SK-N-SH treated with all-trans-retinoic acid at 6 μM for 48 hours (cell line): ENCODE results near the gene RNF17.

Experiments
- ATAC-seq: fragments of 200-7000 bp; cut with Tn5 transposase; 3 replicates; pipeline ENCODE4 v1.9.1; 2020; ENCODE audit warnings: mild to moderate bottlenecking, moderate library complexity
- ARNTL ChIP-seq: fragments of 450-650 bp; formaldehyde crosslinking; IDR thresholded peaks from 2 replicates; pipeline ENCODE4 v1.5.0; 2020; ENCODE audit warnings: low read depth, mild to moderate bottlenecking, moderate library complexity, borderline replicate concordance
- BACH2 ChIP-seq: fragments of 250-450 bp; sonication (Bioruptor Pico); IDR thresholded peaks from 2 replicates; pipeline ENCODE4 v1.9.0; 2021; ENCODE audit warnings: mild to moderate bottlenecking, borderline replicate concordance
- CSDC2 ChIP-seq: fragments of 250-450 bp; sonication (Bioruptor Pico); IDR thresholded peaks from 2 replicates; pipeline ENCODE4 v1.5.0; 2020; ENCODE audit warnings: mild to moderate bottlenecking, moderate library complexity
- ESRRG ChIP-seq: fragments of 250-450 bp; sonication (Bioruptor Pico); IDR thresholded peaks from 2 replicates; pipeline ENCODE4 v1.6.1; 2021; ENCODE audit warnings: mild to moderate bottlenecking
- GLIS3 ChIP-seq: fragments of 250-450 bp; sonication (Bioruptor Pico); IDR thresholded peaks from 2 replicates; pipeline ENCODE4 v1.5.0; 2020; ENCODE audit warnings: mild to moderate bottlenecking, moderate library complexity
- ISL1 ChIP-seq: fragments of 250-450 bp; sonication (Bioruptor Pico); IDR thresholded peaks from 2 replicates; pipeline ENCODE4 v2.1.2; 2022; ENCODE audit warnings: mild to moderate bottlenecking, moderate library complexity
- OSR1 ChIP-seq: fragments of 250-450 bp; sonication (Bioruptor Pico); IDR thresholded peaks from 2 replicates; pipeline ENCODE4 v1.8.0; 2022; ENCODE audit warnings: moderate library complexity, mild to moderate bottlenecking, inconsistent platforms
- PPARA ChIP-seq: fragments of 250-450 bp; sonication (Bioruptor Pico); IDR thresholded peaks from 2 replicates; pipeline ENCODE4 v1.5.0; 2020; ENCODE audit warnings: mild to moderate bottlenecking, borderline replicate concordance
- RARB ChIP-seq: fragments of 250-450 bp; sonication (Bioruptor Pico); IDR thresholded peaks from 2 replicates; pipeline ENCODE4 v1.8.0; 2021; ENCODE audit warnings: mild to moderate bottlenecking, moderate library complexity
- SNAI2 ChIP-seq: fragments of 250-450 bp; sonication (Bioruptor Pico); IDR thresholded peaks from 2 replicates; pipeline ENCODE4 v1.5.0; 2020; ENCODE audit warnings: mild to moderate bottlenecking, moderate library complexity
- TOX ChIP-seq: fragments of 250-450 bp; sonication (Bioruptor Pico); IDR thresholded peaks from 2 replicates; pipeline ENCODE4 v1.8.0; 2021; ENCODE audit warnings: mild to moderate bottlenecking, moderate library complexity, borderline replicate concordance
- ZC3H10 ChIP-seq: fragments of 250-450 bp; sonication (Bioruptor Pico); IDR thresholded peaks from 2 replicates; pipeline ENCODE4 v1.5.1; 2021; ENCODE audit warnings: mild to moderate bottlenecking, moderate library complexity
- ZFP3 ChIP-seq: fragments of 250-450 bp; sonication (Bioruptor Pico); IDR thresholded peaks from 2 replicates; pipeline ENCODE4 v1.5.0; 2020; ENCODE audit warnings: mild to moderate bottlenecking, moderate library complexity
- ZFP30 ChIP-seq: fragments of 450-650 bp; formaldehyde crosslinking; IDR thresholded peaks from 2 replicates; pipeline ENCODE4 v1.5.0; 2022; ENCODE audit warnings: mild to moderate bottlenecking, moderate library complexity
- ZNF565 ChIP-seq: fragments of 450-650 bp; formaldehyde crosslinking; conservative IDR thresholded peaks from 2 replicates; pipeline ENCODE4 v1.5.0; 2020; ENCODE audit warnings: low read depth, mild to moderate bottlenecking, moderate library complexity
- ZNF70 ChIP-seq: fragments of 450-650 bp; formaldehyde crosslinking; IDR thresholded peaks from 2 replicates; pipeline ENCODE4 v1.5.0; 2020; ENCODE audit warnings: mild to moderate bottlenecking, moderate library complexity
- ZNF8 ChIP-seq: fragments of 450-650 bp; formaldehyde crosslinking; IDR thresholded peaks from 2 replicates; pipeline ENCODE4 v1.5.0; 2020; ENCODE audit warnings: mild to moderate bottlenecking, moderate library complexity
- TF ChIP-seq, protein P1 (sequence below): fragments of 250-450 bp; sonication (Bioruptor Pico); IDR thresholded peaks from 2 replicates; pipeline ENCODE4 v1.5.1; 2020; ENCODE audit warnings: low read depth, mild to moderate bottlenecking, moderate library complexity
- TF ChIP-seq, protein P2 (sequence below): fragments of 250-450 bp; sonication (Bioruptor Pico); IDR thresholded peaks from 2 replicates; pipeline ENCODE4 v1.5.1; 2021; ENCODE audit warnings: mild to moderate bottlenecking, moderate library complexity
- TF ChIP-seq, protein P3 (sequence below): fragments of 250-450 bp; sonication (Bioruptor Pico); IDR thresholded peaks from 2 replicates; pipeline ENCODE4 v1.8.0; 2020; ENCODE audit warnings: mild to moderate bottlenecking, moderate library complexity, borderline replicate concordance
- TF ChIP-seq, protein P4 (sequence below): fragments of 250-450 bp; sonication (Bioruptor Pico); IDR thresholded peaks from 2 replicates; pipeline ENCODE4 v1.8.0; 2021; ENCODE audit warnings: low read depth, mild to moderate bottlenecking, moderate library complexity, borderline replicate concordance
- TF ChIP-seq, protein P5 (sequence below): fragments of 250-450 bp; sonication (Bioruptor Pico); IDR thresholded peaks from 2 replicates; pipeline ENCODE4 v1.5.0; 2020; ENCODE audit warnings: mild to moderate bottlenecking, moderate library complexity

The RNF17 gene

DNA sequence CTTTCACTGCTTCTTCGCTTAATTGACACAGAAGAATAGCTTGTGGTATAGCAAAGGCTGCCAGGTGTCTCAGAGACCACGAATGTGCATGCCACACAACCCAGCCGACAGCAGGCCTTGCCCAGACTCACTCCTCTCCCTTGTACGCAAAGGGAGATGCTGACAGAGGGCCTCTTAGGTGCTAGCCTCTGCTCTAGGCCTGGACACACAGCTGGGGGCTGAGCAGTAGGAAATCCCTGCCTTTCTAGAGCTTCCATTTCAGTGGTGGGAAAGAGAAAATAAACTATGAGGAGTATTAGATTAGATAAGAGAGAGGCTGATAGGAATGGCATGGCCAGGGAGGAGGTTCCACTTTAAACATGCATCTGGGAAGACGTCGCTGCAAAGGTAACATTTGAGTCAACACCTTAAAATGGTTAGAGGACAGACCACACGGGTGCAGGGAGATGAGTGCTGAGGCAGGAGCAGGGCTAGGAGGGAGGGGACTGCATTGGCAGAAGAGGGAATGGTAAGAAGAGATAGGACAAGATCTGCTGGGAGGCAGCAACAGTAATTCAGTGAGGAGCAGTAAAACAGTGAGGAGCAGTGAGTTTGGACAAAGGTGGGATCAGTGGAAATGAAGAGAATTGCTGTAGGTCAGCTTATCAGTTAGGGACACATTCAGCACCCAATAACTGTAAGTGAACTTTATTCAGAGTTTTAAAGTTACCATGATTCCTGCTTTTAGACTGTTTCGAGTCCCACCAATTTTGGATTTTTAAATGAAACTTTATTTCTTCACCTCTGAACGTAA is 100.0 kb downstream of the RNF17 start (continued):
- TF ChIP-seq ZC3H10 (CRISPR knock-in tag) (no peak), GLIS3 (CRISPR knock-in tag) (no peak), CSDC2 (CRISPR knock-in tag) (no peak), TOX (CRISPR knock-in tag) (no peak), BACH2 (no peak), ZNF565 (CRISPR knock-in tag) (no peak)
- TF ChIP-seq, all 23 proteins: peak for 0

DNA sequence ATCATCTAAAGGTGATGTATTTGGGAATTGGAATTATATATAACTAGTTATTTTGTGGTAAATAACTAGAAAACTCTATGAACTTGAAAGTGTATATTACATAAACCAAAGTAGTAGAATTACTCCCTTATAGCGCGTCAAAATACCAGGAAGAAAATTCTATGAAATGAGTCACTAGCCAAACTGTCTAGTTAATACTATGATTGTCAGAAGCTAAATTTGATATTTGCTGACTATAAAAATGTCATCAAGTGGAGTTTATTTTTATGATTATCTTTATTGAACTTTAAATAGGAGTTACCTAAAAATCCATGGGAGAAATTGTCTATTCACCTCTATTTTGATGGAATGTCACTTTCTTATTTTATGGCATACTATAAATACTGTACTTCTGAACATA is 100.6 kb downstream of the RNF17 start:
- no peak for TF ChIP-seq ARNTL (CRISPR knock-in tag)
- TF ChIP-seq ISL1 (CRISPR knock-in tag) = no peak
- TF ChIP-seq PPARA (CRISPR knock-in tag) = no peak
- no peak for TF ChIP-seq BACH2
- TF ChIP-seq RARB (CRISPR knock-in tag) = no peak
- TF ChIP-seq, protein P1, sequence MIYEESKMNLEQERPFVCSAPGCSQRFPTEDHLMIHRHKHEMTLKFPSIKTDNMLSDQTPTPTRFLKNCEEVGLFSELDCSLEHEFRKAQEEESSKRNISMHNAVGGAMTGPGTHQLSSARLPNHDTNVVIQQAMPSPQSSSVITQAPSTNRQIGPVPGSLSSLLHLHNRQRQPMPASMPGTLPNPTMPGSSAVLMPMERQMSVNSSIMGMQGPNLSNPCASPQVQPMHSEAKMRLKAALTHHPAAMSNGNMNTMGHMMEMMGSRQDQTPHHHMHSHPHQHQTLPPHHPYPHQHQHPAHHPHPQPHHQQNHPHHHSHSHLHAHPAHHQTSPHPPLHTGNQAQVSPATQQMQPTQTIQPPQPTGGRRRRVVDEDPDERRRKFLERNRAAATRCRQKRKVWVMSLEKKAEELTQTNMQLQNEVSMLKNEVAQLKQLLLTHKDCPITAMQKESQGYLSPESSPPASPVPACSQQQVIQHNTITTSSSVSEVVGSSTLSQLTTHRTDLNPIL (CRISPR knock-in tag) = no peak
- TF ChIP-seq, protein P2, sequence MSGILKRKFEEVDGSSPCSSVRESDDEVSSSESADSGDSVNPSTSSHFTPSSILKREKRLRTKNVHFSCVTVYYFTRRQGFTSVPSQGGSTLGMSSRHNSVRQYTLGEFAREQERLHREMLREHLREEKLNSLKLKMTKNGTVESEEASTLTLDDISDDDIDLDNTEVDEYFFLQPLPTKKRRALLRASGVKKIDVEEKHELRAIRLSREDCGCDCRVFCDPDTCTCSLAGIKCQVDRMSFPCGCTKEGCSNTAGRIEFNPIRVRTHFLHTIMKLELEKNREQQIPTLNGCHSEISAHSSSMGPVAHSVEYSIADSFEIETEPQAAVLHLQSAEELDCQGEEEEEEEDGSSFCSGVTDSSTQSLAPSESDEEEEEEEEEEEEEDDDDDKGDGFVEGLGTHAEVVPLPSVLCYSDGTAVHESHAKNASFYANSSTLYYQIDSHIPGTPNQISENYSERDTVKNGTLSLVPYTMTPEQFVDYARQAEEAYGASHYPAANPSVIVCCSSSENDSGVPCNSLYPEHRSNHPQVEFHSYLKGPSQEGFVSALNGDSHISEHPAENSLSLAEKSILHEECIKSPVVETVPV (CRISPR knock-in tag) = no peak
- TF ChIP-seq, protein P3, sequence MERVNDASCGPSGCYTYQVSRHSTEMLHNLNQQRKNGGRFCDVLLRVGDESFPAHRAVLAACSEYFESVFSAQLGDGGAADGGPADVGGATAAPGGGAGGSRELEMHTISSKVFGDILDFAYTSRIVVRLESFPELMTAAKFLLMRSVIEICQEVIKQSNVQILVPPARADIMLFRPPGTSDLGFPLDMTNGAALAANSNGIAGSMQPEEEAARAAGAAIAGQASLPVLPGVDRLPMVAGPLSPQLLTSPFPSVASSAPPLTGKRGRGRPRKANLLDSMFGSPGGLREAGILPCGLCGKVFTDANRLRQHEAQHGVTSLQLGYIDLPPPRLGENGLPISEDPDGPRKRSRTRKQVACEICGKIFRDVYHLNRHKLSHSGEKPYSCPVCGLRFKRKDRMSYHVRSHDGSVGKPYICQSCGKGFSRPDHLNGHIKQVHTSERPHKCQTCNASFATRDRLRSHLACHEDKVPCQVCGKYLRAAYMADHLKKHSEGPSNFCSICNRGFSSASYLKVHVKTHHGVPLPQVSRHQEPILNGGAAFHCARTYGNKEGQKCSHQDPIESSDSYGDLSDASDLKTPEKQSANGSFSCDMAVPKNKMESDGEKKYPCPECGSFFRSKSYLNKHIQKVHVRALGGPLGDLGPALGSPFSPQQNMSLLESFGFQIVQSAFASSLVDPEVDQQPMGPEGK (CRISPR knock-in tag) = no peak
- ATAC-seq = no peak

DNA sequence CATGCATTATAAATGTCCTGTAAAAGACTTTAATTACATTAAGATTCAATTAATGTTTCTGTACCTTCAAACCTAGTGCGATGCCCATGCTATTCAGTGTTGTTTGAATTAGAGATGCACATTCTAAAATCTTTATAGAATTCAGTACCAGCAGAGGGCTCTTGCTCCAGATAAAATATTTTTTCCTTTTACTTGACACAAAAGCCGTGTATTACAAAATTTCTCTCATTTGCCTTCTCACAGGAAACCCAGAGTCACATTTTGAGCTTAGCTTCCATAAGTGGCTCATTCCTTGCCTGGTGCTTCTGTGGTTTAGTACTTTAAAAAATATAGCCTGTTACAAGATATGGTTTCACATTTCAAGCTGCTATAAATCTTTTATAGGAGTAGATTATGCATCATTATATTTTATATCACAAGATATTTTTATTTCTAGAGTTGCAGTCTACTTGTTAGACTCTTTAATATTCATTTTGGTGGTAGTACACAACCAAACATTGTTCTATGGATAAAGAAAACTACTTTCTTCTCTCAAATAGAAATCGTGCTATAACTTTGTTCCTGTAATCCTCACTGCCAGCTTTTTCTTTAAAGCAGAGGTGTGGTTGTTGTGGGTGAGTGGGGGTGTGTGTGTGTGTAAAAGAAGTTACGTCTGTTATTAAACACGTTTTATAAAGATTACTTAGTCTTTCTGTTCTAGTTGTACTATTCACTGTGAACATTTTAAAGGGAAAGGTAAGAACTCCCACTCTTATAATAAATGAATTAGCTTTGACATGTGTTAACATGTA is 101.4 kb downstream of the RNF17 start:
- peak; percentile 28; the same call in 1 of the 3 replicates for ATAC-seq
- TF ChIP-seq, protein P4, sequence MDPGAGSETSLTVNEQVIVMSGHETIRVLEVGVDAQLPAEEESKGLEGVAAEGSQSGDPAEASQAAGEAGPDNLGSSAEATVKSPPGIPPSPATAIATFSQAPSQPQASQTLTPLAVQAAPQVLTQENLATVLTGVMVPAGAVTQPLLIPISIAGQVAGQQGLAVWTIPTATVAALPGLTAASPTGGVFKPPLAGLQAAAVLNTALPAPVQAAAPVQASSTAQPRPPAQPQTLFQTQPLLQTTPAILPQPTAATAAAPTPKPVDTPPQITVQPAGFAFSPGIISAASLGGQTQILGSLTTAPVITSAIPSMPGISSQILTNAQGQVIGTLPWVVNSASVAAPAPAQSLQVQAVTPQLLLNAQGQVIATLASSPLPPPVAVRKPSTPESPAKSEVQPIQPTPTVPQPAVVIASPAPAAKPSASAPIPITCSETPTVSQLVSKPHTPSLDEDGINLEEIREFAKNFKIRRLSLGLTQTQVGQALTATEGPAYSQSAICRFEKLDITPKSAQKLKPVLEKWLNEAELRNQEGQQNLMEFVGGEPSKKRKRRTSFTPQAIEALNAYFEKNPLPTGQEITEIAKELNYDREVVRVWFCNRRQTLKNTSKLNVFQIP (CRISPR knock-in tag) = no peak
- TF ChIP-seq ZFP30 (CRISPR knock-in tag) (no peak), ZNF70 (CRISPR knock-in tag) (no peak), PPARA (CRISPR knock-in tag) (no peak), ESRRG (CRISPR knock-in tag) (no peak), RARB (CRISPR knock-in tag) (no peak), OSR1 (CRISPR knock-in tag) (no peak), SNAI2 (CRISPR knock-in tag) (no peak), ISL1 (CRISPR knock-in tag) (no peak), ZFP3 (CRISPR knock-in tag) (no peak), CSDC2 (CRISPR knock-in tag) (no peak), TOX (CRISPR knock-in tag) (no peak)
- TF ChIP-seq, all 23 proteins: peak for 0

DNA sequence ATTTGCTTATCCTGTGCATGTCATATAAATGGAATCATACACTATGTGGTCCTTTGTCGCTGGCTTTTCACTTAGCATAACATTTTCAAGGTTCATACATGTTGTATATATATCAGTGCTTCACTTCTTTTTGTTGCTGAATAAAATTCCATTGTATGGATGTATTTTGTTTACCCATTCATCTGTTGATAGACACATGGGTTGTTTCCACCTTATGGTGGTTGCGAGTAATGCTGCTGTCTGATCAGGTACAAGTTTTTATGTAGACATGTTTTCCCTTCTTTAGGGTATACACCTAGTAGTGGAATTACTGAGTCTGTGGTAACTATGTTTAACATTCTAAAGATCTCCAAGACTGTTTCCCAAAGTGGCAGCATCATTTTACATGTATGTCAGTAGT is 102.5 kb downstream of the RNF17 start:
- ATAC-seq = no peak
- TF ChIP-seq ZNF8 (CRISPR knock-in tag) (no peak), GLIS3 (CRISPR knock-in tag) (no peak), BACH2 (no peak), ESRRG (CRISPR knock-in tag) (no peak)
- TF ChIP-seq, protein P5, sequence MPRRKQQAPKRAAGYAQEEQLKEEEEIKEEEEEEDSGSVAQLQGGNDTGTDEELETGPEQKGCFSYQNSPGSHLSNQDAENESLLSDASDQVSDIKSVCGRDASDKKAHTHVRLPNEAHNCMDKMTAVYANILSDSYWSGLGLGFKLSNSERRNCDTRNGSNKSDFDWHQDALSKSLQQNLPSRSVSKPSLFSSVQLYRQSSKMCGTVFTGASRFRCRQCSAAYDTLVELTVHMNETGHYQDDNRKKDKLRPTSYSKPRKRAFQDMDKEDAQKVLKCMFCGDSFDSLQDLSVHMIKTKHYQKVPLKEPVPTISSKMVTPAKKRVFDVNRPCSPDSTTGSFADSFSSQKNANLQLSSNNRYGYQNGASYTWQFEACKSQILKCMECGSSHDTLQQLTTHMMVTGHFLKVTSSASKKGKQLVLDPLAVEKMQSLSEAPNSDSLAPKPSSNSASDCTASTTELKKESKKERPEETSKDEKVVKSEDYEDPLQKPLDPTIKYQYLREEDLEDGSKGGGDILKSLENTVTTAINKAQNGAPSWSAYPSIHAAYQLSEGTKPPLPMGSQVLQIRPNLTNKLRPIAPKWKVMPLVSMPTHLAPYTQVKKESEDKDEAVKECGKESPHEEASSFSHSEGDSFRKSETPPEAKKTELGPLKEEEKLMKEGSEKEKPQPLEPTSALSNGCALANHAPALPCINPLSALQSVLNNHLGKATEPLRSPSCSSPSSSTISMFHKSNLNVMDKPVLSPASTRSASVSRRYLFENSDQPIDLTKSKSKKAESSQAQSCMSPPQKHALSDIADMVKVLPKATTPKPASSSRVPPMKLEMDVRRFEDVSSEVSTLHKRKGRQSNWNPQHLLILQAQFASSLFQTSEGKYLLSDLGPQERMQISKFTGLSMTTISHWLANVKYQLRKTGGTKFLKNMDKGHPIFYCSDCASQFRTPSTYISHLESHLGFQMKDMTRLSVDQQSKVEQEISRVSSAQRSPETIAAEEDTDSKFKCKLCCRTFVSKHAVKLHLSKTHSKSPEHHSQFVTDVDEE (CRISPR knock-in tag) = no peak
- TF ChIP-seq, protein P3 (CRISPR knock-in tag) = no peak
